GM18505 (cell line): ENCODE measurements around the gene TMEM129.

Experiments used
- ATAC-seq: cut with Tn5 transposase; IDR thresholded peaks from one replicate; pipeline ENCODE4 v1.9.1; 2021; ENCODE audit not compliant: unreplicated experiment
- POLR2A ChIP-seq: IDR thresholded peaks from 4 replicates; pipeline ENCODE4 v1.6.1; 2011; ENCODE audit warnings: borderline replicate concordance; ENCODE audit not compliant: insufficient read depth, insufficient read length; ENCODE audit errors: extremely low read depth

TMEM129 gene

DNA sequence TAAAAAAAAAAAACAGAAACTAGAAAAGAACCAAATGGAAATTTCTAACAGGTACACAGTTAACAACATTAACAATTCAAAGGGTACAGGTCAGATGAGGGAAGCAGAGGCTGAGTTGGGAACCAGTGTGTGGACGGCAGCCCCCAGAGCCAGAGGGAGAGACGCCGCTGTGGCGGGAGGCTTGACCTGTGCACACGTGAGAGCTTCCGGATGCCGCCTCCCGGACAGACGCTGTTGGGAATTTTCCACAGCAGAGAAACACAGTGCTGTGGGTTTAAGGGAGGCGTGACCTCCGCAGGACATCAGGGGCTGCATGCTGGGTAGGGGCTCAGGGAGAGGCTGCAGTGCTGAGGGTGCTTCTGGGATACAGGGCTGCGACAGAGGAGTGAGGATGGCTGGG is 22.4 kb upstream of the TMEM129 start:
- no peak for TF ChIP-seq POLR2A
- ATAC-seq = no peak

DNA sequence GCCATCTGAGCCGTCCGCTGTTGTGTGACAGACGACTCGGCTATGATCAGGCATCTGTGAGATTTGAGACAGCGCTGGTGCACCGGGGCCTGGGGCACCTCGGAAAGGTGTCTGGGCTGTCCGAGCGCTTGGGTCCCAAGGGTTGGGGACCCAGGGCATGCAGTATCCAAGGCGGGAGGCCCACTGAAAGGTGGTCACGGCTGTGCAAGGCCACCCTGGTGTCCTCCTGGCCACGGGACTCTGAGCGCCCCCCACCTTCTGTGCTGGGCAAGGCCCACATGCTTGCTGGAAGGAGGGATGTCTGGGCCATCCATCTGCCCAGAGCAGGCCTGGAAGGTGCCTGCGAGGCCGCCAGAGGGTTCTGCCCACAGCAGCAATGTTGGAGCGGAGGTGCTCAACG is 20.1 kb upstream of the TMEM129 start:
- ATAC-seq = no peak
- TF ChIP-seq POLR2A = no peak

DNA sequence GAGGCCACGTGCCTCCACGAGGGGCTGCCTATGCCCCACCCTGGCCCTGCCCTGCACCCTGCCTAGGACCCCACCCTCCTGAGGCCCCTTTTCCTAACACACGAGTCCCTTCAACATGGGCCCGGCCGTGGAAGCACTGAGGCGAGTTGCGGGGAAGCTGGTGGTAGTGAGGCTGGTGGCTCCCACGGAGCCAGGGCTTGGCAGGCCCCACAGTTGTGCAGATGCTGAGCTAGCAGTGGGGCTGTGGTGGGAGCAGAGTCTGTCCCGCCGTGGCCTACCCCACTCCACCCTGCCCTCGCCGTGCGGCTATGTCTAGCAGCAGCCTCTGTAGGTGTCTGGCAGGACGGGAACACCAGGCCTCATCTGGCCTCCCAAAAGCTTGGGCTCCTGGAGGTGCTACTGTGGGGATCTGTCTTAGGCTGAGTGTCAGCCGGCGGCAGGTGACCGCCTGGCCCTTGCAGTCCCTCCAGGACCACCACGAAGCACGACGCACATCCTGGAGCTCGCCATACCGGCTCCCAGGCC is 19.0 kb upstream of the TMEM129 start:
- ATAC-seq = no peak
- TF ChIP-seq POLR2A = no peak

DNA sequence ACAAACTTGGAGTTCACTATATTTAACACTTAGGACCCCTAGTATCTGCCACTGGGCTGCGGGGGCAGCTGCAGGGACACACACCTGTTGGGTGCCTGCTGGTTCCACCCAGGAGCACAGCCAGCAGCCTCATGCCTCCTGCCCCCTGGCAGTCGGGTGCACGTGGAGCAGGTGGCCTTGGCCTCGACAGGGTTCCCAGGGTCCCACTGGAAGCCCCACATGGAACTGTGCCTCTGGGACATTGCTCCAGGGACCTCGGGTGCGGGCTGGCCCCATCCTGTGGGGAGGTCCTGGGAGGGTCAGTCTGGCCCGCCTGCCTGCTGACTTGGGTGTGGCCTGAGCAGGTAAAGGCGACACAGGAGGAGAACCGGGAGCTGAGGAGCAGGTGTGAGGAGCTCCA is 18.2 kb upstream of the TMEM129 start:
- TF ChIP-seq POLR2A = no peak
- ATAC-seq = no peak

DNA sequence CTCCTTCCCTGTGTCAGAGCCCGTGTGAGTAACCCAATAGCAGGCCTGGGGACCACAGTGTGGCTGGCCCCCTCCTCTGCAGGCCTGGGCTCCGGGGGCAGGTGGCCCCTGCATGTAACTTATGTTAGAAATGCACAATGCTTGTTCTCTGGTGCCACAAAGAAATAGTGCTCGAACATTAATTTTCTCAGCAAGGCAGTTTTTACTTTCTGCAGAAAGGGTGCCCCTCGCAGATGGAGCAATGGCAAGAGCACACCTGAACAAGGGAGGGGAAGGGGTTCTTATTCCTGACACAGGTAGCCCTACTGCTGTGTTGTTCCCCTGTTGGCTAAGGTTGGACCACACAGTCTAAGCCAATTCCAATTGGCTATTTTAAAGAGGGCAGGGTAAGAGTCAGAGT is 17.3 kb upstream of the TMEM129 start:
- ATAC-seq = no peak
- TF ChIP-seq POLR2A = no peak

DNA sequence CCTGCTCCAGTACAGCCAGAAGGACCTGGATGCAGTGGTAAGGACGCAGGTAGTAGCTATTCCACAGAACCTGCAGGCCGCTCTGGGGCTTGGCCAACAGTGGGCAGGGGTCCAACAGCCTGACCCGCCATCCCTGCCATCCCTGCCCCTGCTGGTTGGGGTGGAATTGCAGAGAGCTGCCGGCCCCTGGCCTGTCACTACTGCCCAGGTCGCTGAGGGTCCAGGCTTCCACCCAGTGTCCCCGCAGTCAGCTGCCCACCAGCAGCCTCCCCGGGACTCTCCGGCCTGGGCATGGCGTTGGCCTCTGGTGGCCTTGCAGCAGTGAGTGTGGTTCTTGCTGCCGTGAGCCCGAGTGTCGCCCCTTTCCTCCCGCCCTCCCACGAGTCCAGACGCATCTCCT is 16.5 kb upstream of the TMEM129 start:
- no peak for ATAC-seq
- TF ChIP-seq POLR2A = no peak

DNA sequence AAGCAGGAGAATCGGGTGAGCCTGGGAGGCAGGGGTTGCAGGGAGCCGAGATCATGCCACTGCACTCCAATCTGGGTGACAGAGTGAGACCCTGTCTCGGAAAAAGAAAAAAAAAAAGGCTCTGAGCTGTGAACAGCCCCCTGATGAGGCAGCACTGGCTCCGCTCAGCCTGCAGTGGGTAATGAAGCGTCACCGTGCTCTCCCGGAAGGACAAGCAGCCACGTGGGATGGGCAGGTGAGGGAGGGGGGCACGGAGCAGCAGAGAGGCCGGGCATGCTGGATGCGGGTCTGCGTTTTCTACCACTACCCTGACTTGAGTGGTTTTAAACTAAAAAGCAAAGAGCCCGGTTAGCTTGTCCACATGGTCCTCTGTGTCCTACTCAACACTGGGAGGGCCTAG is 15.7 kb upstream of the TMEM129 start:
- TF ChIP-seq POLR2A = no peak
- ATAC-seq = no peak

DNA sequence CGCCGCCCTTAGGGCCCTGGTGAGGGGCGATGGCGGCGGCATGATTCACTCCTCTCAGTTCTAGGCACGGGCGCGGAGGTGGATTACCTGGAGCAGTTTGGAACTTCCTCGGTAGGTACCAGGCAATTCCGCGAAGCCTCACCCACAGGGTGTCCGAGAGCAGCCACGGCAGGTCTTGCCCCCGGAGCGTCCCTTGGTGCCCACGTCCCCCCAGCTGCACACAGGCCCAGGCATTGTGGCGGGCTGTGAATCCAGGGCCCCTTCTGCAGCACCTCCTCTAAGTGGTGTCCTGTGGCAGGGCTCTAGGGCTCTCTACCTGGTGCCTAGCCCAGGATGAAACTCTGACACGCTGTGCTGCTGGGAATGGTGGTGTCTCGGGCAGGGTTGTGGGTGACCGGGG is 14.1 kb upstream of the TMEM129 start:
- ATAC-seq = no peak
- no peak for TF ChIP-seq POLR2A

DNA sequence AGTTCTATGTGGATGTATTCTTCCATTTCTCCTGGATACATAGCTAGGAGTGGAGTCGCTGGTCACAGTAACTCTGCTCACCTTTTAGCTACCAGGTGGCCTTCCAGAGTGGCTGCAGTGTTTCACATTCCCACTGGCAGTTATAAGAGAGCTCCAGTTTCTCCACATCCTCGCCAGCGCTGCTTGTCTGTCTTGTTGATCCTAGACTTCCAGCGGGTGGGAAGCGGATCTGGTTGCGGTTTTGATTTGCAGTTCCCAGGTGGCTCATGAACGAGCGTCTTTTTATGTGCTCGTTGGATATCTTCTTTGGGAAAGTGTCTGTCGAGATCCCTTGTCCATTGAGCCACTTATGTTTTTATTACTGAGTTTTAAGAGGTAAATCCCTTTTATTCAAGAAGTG is 11.8 kb upstream of the TMEM129 start:
- ATAC-seq = no peak
- TF ChIP-seq POLR2A = no peak

DNA sequence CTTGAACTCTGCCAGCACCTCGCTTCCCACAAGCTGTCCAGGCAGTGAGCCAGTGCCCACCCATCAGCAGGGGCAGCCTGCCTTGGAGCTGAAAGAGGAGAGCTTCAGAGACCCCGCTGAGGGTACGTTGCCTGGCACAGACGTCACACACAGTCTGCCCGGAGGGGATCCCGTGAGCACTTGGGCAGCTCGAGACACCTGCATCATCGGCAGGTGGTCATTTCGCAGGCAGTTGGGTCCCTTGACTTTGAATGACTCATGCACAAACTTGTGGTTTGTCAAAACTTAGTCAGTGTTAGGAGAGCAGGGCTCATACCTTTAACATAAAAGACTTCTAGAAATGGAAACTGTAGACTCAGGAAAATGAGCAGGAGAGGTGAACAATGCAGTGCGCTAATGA is 10.1 kb upstream of the TMEM129 start:
- TF ChIP-seq POLR2A = no peak
- no peak for ATAC-seq

DNA sequence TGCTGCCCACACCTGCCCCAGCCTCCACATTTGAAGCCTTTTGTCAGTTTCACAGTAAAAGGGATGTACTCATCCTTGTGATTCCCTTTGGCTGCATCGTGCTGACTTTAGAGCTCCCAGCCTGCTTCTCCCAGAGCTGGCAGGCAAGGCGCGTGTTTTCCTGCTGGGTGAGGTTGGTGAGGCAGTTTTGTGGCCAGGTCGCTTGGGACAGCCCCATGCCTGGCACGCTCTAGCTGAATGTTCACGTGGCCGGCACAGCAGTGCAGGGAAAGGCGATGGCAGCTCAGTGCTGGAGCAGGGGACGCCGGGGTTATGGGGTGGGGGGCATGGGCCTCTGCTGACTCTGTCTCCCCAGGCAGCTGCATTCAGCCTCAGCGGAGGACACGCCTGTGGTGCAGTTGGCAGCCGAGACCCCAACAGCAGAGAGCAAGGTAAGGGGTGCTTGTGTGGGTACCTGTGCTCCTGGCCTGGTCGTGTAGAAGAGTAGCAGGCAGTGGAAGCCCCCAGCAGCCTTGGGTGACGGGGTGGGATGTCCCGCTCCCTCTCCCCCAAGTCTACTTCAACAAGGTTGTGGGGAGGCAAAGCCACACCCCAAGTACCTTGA is 9.5 kb upstream of the TMEM129 start:
- no peak for TF ChIP-seq POLR2A

DNA sequence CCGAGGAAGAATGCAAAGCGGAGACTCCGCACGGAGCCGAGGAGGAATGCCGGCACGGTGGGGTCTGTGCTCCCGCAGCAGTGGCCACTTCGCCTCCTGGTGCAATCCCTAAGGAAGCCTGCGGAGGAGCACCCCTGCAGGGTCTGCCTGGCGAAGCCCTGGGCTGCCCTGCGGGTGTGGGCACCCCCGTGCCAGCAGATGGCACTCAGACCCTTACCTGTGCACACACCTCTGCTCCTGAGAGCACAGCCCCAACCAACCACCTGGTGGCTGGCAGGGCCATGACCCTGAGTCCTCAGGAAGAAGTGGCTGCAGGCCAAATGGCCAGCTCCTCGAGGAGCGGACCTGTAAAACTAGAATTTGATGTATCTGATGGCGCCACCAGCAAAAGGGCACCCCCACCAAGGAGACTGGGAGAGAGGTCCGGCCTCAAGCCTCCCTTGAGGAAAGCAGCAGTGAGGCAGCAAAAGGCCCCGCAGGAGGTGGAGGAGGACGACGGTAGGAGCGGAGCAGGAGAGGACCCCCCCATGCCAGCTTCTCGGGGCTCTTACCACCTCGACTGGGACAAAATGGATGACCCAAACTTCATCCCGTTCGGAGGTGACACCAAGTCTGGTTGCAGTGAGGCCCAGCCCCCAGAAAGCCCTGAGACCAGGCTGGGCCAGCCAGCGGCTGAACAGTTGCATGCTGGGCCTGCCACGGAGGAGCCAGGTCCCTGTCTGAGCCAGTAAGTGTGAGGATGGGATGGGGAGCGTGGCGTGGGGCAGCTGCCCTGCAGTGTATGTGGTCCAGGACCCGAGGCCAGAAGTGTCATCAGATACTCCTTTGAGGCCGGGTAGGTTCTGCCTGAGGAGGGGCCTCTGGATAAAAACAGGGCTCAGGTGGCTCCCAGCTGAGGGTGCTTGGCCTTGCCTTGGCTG is 7.2 kb upstream of the TMEM129 start:
- no peak for TF ChIP-seq POLR2A
- no peak for ATAC-seq

More for the DNA sequence above, 9.5 kb upstream of the TMEM129 start:
- ATAC-seq = no peak

DNA sequence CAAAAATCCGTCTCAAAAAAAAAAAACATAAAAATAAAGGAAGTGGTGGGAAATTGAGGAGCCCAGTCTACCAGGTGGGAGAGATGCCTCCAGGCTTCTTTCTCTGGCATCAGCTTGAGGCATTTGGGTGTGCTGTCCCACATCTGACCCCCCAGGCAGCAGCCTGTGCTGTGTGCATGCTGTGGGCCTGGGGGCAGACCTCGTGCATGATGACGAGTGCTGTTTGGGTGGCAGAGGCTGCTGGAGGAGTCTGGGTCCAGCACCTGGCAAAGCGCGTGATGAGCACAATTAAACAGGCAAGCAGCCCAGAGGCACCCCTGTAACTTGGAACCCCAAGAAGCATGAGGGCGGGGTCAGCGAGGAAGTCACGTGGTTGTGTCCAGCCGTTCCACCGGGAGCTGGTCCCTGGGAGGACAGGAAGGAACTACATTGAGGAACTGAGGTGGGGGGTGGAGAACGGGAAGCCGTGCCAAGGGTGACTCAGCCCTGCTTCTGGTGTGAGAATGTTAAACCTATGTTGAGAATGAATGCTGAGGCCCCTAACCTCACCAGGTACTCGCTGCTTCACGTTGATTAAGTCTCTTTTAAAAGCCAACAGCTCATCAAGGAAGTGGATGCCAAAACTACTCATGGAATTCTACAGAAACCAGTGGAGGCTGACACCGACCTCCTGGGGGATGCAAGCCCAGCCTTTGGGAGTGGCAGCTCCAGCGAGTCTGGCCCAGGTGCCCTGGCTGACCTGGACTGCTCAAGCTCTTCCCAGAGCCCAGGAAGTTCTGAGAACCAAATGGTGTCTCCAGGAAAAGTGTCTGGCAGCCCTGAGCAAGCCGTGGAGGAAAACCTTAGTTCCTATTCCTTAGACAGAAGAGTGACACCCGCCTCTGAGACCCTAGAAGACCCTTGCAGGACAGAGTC is 6.3 kb upstream of the TMEM129 start:
- TF ChIP-seq POLR2A = no peak

More for the DNA sequence above, 6.3 kb upstream of the TMEM129 start:
- no peak for ATAC-seq
